HS-27A (cell line): ENCODE data around the gene AKR1C8.

Experiments used
- DNase-seq: peaks from one replicate; pipeline ENCODE4 v3.0.0-alpha.2; 2012; ENCODE audit warnings: low read depth, missing footprints

AKR1C8 gene

GRCh38 chr10:5108658-5109416, 76.1 kb downstream of the AKR1C8 start:
- no peak for DNase-seq

- no peak for DNase-seq
These were observed 77.0 kb downstream of the AKR1C8 start for GRCh38 chr10:5107860-5108526.

DNA sequence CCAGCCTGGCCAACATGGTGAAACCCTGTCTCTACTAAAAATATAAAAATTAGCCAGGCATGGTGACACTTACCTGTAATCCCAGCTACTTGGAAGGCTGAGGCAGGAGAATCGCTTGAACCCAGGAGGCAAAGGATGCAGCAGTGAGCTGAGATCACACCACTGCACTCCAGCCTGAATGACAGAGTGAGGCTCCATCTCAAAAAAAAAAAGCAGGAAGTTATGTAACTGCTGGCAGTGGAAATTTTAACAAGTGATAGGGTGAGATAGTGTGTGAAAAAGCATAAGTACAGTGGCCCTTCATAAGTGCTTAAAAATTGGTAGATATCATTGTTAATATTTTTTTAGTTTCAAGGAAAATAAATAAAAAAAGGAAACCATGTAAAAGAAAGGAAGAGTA, 78.4 kb downstream of the AKR1C8 start:
- no peak for DNase-seq

- no peak for DNase-seq
These were observed 79.3 kb downstream of the AKR1C8 start for GRCh38 chr10:5105626-5106025.
